ENCODE results near the gene ZNF764. TPM values are rescaled to one million over a fixed set of nuclear protein-coding genes. Genes with fewer than 3 reads are reported as not detected.

Gene ZNF764
- total and polyA plus RNA-seq, 8 donors = 3.5 to 107 (median 10.5) TPM

GRCh38 chr16:30604316-30604947 lies 46.3 kb upstream of the ZNF764 start:
- H3K27me3 ChIP-seq = no peaks in the 10 kb centered on the region
- no peak for TF ChIP-seq POLR2A (IDR thresholded peaks at IDR 0.05)
- no peak for TF ChIP-seq CTCF (IDR thresholded peaks at IDR 0.05)
- TF ChIP-seq POLR2AphosphoS5 (IDR thresholded peaks at IDR 0.05) = no peak
- TF ChIP-seq EP300 (IDR thresholded peaks at IDR 0.05) = no peak
- no peaks in the 10 kb centered on the region for H3K9me3 ChIP-seq
- 86 to 94% (median 92%) methylated on average over 48 to 49 of the region's 49 CpGs for WGBS, 5 donors
- H3K27ac ChIP-seq = no peak overlapping the region
- H3K36me3 ChIP-seq = peaks cover 32 to 63% (median 62%) of the 10 kb centered on the region in 4 donors
- intact Hi-C loops (cut with DNase I; ENCODE audit: low total_unique reads) = no loop called here
- H3K4me3 ChIP-seq = no peak overlapping the region
- no peak for DNase-seq
- peaks cover 0 to 33% (median 13%) of the 10 kb centered on the region in 4 donors for H3K4me1 ChIP-seq

- intact Hi-C loops (cut with DNase I; ENCODE audit: low total_unique reads) = no loop called here
- WGBS, 5 donors = 86 to 96% (median 91%) methylated on average over 7 of the region's 7 CpGs
- Histone ChIP-seq H3K9me3 (no peaks in the 10 kb centered on the region), H3K27me3 (no peaks in the 10 kb centered on the region), H3K4me1 (peaks cover 0 to 27% (median 8%) of the 10 kb centered on the region in 4 donors), H3K36me3 (peaks cover 32 to 63% (median 62%) of the 10 kb centered on the region in 4 donors), H3K27ac (no peak overlapping the region), H3K4me3 (no peak overlapping the region)
- no peak for TF ChIP-seq EP300 (IDR thresholded peaks at IDR 0.05)
- no peak for DNase-seq
Measured at GRCh38 chr16:30603945-30604315, 45.8 kb upstream of the ZNF764 start.

- H3K4me3 ChIP-seq = no peak overlapping the region
- H3K4me1 ChIP-seq = peaks cover 0 to 16% (median 3%) of the 10 kb centered on the region in 4 donors
- peaks cover 30 to 59% (median 58%) of the 10 kb centered on the region in 4 donors for H3K36me3 ChIP-seq
- no peaks in the 10 kb centered on the region for H3K27me3 ChIP-seq
- no peaks in the 10 kb centered on the region for H3K9me3 ChIP-seq
- peak overlapping the region in 2 of 5 donors; percentile 20 to 37 for H3K27ac ChIP-seq
- intact Hi-C loops (cut with DNase I; ENCODE audit: low total_unique reads) = no loop called here
- DNase-seq = peak in 1 of 2 donors; percentile 22
- TF ChIP-seq POLR2A (IDR thresholded peaks at IDR 0.05) (no peak), POLR2AphosphoS5 (IDR thresholded peaks at IDR 0.05) (no peak), EP300 (IDR thresholded peaks at IDR 0.05) (no peak), CTCF (IDR thresholded peaks at IDR 0.05) (no peak)
- WGBS, 5 donors = 58 to 83% (median 68%) methylated on average over 4 of the region's 4 CpGs
Measured at GRCh38 chr16:30602616-30603277, 44.6 kb upstream of the ZNF764 start.

- Histone ChIP-seq H3K27ac (peak overlapping the region in 1 of 5 donors; percentile 37), H3K36me3 (peaks cover 24 to 51% (median 50%) of the 10 kb centered on the region in 4 donors), H3K4me3 (no peak overlapping the region), H3K4me1 (peaks cover 0 to 10% (median 0%) of the 10 kb centered on the region in 4 donors), H3K9me3 (no peaks in the 10 kb centered on the region), H3K27me3 (no peaks in the 10 kb centered on the region)
- DNase-seq = no peak
- intact Hi-C loops (cut with DNase I; ENCODE audit: low total_unique reads) = no loop called here
- TF ChIP-seq EP300 (IDR thresholded peaks at IDR 0.05) (no peak), POLR2A (IDR thresholded peaks at IDR 0.05) (no peak), POLR2AphosphoS5 (IDR thresholded peaks at IDR 0.05) (no peak), CTCF (IDR thresholded peaks at IDR 0.05) (no peak)
- WGBS, 5 donors = 76 to 83% (median 78%) methylated on average over 4 of the region's 4 CpGs
Measured at GRCh38 chr16:30601966-30602365, 43.8 kb upstream of the ZNF764 start.

GRCh38 chr16:30600929-30601328 lies 42.8 kb upstream of the ZNF764 start:
- DNase-seq = no peak
- TF ChIP-seq POLR2AphosphoS5 (IDR thresholded peaks at IDR 0.05) = no peak
- TF ChIP-seq POLR2A (IDR thresholded peaks at IDR 0.05) = no peak
- TF ChIP-seq EP300 (IDR thresholded peaks at IDR 0.05) = no peak
- no peak for TF ChIP-seq CTCF (IDR thresholded peaks at IDR 0.05)
- no peaks in the 10 kb centered on the region for H3K9me3 ChIP-seq
- no peak overlapping the region for H3K4me3 ChIP-seq
- no peaks in the 10 kb centered on the region for H3K27me3 ChIP-seq
- H3K36me3 ChIP-seq = peaks cover 24 to 41% (median 40%) of the 10 kb centered on the region in 4 donors
- WGBS, 5 donors = 92 to 100% (median 96%) methylated on average over 2 of the region's 2 CpGs
- intact Hi-C loops (cut with DNase I; ENCODE audit: low total_unique reads) = no loop called here
- peaks cover 0 to 10% (median 0%) of the 10 kb centered on the region in 4 donors for H3K4me1 ChIP-seq
- no peak overlapping the region for H3K27ac ChIP-seq
